Mucosa of descending colon (tissue), 3 donors: ENCODE results near the gene ETFBKMT. TPM values are rescaled to one million over a fixed set of nuclear protein-coding genes. Genes with fewer than 3 reads are reported as not detected.

Experiments used
- ATAC-seq: fragments of 200-7000 bp; cut with Tn5 transposase; one replicate; pipeline ENCODE4 v1.9.1; 2020; ENCODE audit warnings: mild to moderate bottlenecking, moderate library complexity
- DNase-seq, 3 donors: peaks; one replicate each; pipeline ENCODE4 v3.0.0-alpha.2; 2020
- H3K36me3 ChIP-seq: fragments of 200-600 bp; one replicate; pipeline ENCODE4 v1.8.0; 2021; ENCODE audit warnings: low read depth, mild to moderate bottlenecking
- H3K4me1 ChIP-seq: fragments of 200-600 bp; one replicate; pipeline ENCODE4 v1.8.0; 2021; ENCODE audit warnings: low read depth, mild to moderate bottlenecking
- H3K4me3 ChIP-seq: fragments of 200-600 bp; one replicate; pipeline ENCODE4 v1.8.0; 2021; ENCODE audit warnings: mild to moderate bottlenecking
- H3K9me3 ChIP-seq: fragments of 200-600 bp; one replicate; pipeline ENCODE4 v1.8.0; 2021; ENCODE audit warnings: mild to moderate bottlenecking
- CTCF ChIP-seq: fragments of 200-600 bp; IDR thresholded peaks from one replicate; pipeline ENCODE4 v1.8.0; 2022; ENCODE audit warnings: antibody characterized with exemption, mild to moderate bottlenecking
- intact Hi-C, 2 donors: fragments of 100-400 bp; cut with DNase I in 1 of 2; cut with micrococcal nuclease in 1 of 2; formaldehyde crosslinking; loops; one replicate each; pipeline versions ENCODE4 v1.11.0 to v1.11.1; 2022; cut with DNase I, micrococcal nuclease
- total RNA-seq, 3 donors: library from RNA; stranded (reverse); fragmentation: NEBNext Ultra II Directional in 2 of 3; extraction: Animal tissue kit (Norgen Biotek cat#: 25700) in 2 of 3; gene quantifications; one replicate each; pipeline versions ENCODE4 v1.2.1 to v1.2.4, GENCODE V29; 2021 to 2023
- donor health status: DM: no; HTN: no; CAD: no; lungs with moderate emphysema.
- donor health status: DM: no; HTN: no; CAD: no.
- donor health status: DM: no; HTN: yes; CAD: no.

ETFBKMT gene
- total RNA-seq, 3 donors from 2014 or later, result 5.6 to 7.0 (median 6.1) TPM

DNA sequence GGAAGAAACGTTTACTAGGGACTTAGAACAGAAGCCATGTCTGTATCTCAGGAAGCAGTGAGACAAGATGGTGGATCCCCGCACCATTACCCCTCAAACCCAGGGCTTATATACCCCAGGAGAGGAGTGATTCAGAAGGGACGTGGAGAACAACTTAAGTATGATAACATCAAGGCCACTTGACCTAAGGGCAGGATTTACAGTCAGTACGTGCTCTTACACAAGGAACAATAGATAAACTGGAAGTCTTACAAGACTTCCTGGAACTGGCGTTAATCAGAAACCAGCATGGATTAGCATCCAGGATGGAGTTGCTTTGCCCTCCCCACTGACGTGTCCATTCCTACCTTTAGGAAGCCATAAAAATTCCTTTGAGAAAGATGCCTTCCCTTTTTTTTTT is 8.6 kb upstream of the ETFBKMT start:
- peak in 1 of 3 donors; percentile 52 for DNase-seq
- Histone ChIP-seq H3K9me3 (no peaks in the 10 kb centered on the region), H3K4me1 (peaks cover 8% of the 10 kb centered on the region), H3K4me3 (no peak overlapping the region), H3K36me3 (no peaks in the 10 kb centered on the region)
- intact Hi-C loops, result loop anchor here in 1 of 2 donors (5.0 kb wide), 1 partner anchor 411 kb away; no protein-coding TSS in a partner anchor
- peak; percentile 88 for ATAC-seq
- TF ChIP-seq CTCF, result no peak

DNA sequence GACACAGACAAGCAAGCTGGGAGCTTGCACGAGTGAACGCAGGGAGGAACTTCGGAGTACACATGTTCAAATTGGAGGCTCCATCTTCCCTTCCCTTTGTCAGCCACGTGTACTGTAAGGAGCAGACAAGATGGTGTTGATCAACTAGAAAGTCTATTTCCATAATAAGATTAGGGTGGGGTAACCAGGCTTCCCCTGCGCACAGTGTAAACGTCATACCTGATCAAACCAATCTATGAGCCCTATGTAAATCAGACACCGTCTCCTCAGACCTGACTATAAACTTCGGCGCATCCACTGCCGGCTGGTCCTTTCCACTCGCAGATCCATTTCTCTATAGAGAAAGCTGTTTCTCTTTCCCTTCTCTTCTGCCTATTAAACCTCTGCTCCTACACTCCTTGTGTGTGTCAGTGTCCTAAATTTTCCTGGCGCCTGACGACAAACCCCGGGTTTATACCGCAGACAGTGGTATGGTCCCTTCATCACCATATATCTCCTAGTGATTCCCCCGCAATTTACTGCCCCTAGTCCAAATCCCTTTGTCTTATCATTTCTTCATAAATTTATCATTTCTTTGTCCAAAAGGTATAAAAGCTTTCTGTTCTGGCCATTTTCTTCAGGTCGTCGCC is 7.5 kb upstream of the ETFBKMT start:
- no peak for TF ChIP-seq CTCF
- DNase-seq (no peak), ATAC-seq (no peak)
- Histone ChIP-seq H3K4me1 (peaks cover 8% of the 10 kb centered on the region), H3K4me3 (no peak overlapping the region), H3K9me3 (no peaks in the 10 kb centered on the region), H3K36me3 (no peaks in the 10 kb centered on the region)
- intact Hi-C loops, result loop anchor here in 1 of 2 donors (5.0 kb wide), 1 partner anchor 410 kb away; no protein-coding TSS in a partner anchor

GRCh38 chr12:31655208-31655607 is 4.3 kb upstream of the ETFBKMT start:
- peaks cover 8% of the 10 kb centered on the region for H3K4me1 ChIP-seq
- no peak for ATAC-seq

DNA sequence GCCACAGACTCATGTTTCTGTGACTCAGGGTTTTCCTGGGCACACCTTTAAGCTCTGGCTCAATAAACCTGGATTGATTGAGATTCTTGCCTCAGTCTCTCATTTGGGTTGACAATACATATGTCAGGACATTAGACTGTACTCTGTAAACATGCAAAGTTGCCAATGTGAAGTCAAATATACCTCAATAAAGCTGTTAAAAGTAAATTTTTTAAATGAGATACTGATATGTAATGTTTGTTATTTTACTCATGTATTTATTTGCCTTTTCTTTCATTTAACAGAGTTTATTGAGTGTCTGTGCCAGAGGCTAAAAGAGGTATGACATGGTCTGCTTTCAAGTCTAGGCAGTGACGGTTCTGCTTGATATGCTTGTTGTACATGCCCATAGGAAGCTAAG is 3.7 kb upstream of the ETFBKMT start:
- Histone ChIP-seq H3K4me3 (no peak overlapping the region), H3K9me3 (no peaks in the 10 kb centered on the region), H3K4me1 (peaks cover 5% of the 10 kb centered on the region), H3K36me3 (no peaks in the 10 kb centered on the region)
- intact Hi-C loops, result no loop called here
- ATAC-seq, result no peak
- no peak for DNase-seq
- no peak for TF ChIP-seq CTCF

More at GRCh38 chr12:31655208-31655607, 4.3 kb upstream of the ETFBKMT start:
- Histone ChIP-seq H3K36me3 (no peaks in the 10 kb centered on the region), H3K9me3 (no peaks in the 10 kb centered on the region), H3K4me3 (no peak overlapping the region)
- no peak for DNase-seq
- TF ChIP-seq CTCF, result no peak
- intact Hi-C loops, result no loop called here

- TF ChIP-seq CTCF, result no peak
- H3K36me3 ChIP-seq, result no peaks in the 10 kb centered on the region
- DNase-seq (no peak), ATAC-seq (no peak)
- H3K4me3 ChIP-seq, result peak overlapping the region; percentile 35
- H3K4me1 ChIP-seq, result peaks cover 1% of the 10 kb centered on the region
- no peaks in the 10 kb centered on the region for H3K9me3 ChIP-seq
- intact Hi-C loops, result no loop called here
Measured at GRCh38 chr12:31658471-31659086, 909 bp upstream of the ETFBKMT start.
